Mammary epithelial cell (primary cell): ENCODE measurements around the gene PTPRJ.

Source experiments
- EZH2 ChIP-seq: IDR thresholded peaks from 2 replicates; pipeline ENCODE4 v1.6.1; 2012; ENCODE audit warnings: low read length, inconsistent platforms, borderline replicate concordance
- TF ChIP-seq, protein P1 (sequence below), 2 donors: IDR thresholded peaks in 1 of 2; conservative IDR thresholded peaks in 1 of 2; 2 replicates each; pipeline ENCODE4 v1.5.1; 2011 to 2012; ENCODE audit warnings: inconsistent platforms in 2 of 2, low read length in 2 of 2, mild to moderate bottlenecking in 2 of 2, control low read depth in 1 of 2, low read depth in 1 of 2; ENCODE audit not compliant: insufficient read depth in 1 of 2; ENCODE audit errors: extremely low read depth in 1 of 2

GRCh38 chr11:48091426-48092102 is 111.2 kb downstream of the PTPRJ start:
- TF ChIP-seq, protein P1, sequence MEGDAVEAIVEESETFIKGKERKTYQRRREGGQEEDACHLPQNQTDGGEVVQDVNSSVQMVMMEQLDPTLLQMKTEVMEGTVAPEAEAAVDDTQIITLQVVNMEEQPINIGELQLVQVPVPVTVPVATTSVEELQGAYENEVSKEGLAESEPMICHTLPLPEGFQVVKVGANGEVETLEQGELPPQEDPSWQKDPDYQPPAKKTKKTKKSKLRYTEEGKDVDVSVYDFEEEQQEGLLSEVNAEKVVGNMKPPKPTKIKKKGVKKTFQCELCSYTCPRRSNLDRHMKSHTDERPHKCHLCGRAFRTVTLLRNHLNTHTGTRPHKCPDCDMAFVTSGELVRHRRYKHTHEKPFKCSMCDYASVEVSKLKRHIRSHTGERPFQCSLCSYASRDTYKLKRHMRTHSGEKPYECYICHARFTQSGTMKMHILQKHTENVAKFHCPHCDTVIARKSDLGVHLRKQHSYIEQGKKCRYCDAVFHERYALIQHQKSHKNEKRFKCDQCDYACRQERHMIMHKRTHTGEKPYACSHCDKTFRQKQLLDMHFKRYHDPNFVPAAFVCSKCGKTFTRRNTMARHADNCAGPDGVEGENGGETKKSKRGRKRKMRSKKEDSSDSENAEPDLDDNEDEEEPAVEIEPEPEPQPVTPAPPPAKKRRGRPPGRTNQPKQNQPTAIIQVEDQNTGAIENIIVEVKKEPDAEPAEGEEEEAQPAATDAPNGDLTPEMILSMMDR (conservative IDR thresholded peaks at IDR 0.05 in 1 of 2, IDR thresholded peaks at IDR 0.05 in 1 of 2; ENCODE audit: extremely low read depth in 1 of 2, insufficient read depth in 1 of 2, low read depth in 1 of 2, low read length in 2 of 2), result no peak
- no peak for TF ChIP-seq EZH2
